ENCODE data around the gene CPS1.

CPS1 gene

DNA sequence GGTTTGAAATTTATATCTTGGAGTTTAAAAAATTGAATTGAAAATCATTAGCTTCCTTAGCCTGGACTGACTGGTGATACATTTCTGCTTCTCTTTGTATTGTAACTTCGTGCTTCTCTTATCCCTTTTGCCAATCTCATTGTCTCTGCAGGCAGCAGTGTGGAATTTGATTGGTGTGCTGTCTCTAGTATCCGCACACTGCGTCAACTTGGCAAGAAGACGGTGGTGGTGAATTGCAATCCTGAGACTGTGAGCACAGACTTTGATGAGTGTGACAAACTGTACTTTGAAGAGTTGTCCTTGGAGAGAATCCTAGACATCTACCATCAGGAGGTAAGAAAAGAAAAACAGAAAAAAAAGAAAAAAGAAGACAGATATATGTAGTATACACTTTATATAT is 85.9 kb downstream of the CPS1 start:
- H3K4me3 ChIP-seq (ENCODE audit: low read depth, low read length), result no peak overlapping the region

DNA sequence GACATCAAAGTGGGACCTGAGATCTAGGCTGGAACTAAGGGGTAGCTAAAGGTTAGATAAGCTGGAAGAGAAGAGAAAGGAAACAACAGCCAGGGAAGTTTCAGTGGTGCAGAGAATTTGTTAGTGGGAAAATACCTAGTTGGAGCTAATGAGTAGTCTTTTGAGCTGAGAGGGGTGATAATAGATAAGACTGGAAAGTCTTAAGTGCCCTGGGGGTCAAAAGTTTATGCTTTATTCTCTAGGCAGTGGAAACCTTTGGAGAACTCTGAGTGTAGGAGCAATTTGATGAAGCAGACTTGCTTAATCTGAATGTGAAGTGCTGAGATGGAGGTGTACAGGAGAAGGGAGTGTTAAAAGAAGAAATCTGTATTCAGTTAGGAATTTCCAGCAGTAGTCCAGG is 90.8 kb downstream of the CPS1 start:
- no peak for DNase-seq (ENCODE audit: low read depth)
- TF ChIP-seq, protein P1, sequence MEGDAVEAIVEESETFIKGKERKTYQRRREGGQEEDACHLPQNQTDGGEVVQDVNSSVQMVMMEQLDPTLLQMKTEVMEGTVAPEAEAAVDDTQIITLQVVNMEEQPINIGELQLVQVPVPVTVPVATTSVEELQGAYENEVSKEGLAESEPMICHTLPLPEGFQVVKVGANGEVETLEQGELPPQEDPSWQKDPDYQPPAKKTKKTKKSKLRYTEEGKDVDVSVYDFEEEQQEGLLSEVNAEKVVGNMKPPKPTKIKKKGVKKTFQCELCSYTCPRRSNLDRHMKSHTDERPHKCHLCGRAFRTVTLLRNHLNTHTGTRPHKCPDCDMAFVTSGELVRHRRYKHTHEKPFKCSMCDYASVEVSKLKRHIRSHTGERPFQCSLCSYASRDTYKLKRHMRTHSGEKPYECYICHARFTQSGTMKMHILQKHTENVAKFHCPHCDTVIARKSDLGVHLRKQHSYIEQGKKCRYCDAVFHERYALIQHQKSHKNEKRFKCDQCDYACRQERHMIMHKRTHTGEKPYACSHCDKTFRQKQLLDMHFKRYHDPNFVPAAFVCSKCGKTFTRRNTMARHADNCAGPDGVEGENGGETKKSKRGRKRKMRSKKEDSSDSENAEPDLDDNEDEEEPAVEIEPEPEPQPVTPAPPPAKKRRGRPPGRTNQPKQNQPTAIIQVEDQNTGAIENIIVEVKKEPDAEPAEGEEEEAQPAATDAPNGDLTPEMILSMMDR (conservative IDR thresholded peaks at IDR 0.05; ENCODE audit: low read depth, low read length), result no peak
- no peak overlapping the region for H3K4me3 ChIP-seq (ENCODE audit: low read depth, low read length)

More for the DNA sequence above, 85.9 kb downstream of the CPS1 start:
- DNase-seq (ENCODE audit: low read depth), result no peak
- TF ChIP-seq, protein P1 (conservative IDR thresholded peaks at IDR 0.05; ENCODE audit: low read depth, low read length), result no peak

DNA sequence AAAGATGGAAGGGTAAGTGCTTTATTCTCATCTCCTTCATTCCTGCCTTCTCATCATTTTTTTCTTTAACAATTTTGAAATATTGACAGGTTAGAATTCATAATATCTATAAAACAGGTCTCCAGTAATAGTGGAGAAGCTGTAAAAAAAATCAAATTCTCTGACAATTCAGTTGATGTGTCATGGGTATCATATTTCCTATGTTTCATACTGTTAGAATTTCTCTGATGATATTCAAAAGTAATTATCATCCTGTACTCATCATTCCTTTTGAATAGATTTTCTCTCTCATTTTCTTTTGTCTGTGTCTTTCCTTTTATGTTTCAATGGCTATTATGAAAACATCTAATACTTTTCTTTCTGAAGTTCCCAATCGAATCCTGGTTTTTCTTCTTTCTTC is 97.7 kb downstream of the CPS1 start:
- no peak overlapping the region for H3K4me3 ChIP-seq (ENCODE audit: low read depth, low read length)
- DNase-seq (ENCODE audit: low read depth), result peak; percentile 9

DNA sequence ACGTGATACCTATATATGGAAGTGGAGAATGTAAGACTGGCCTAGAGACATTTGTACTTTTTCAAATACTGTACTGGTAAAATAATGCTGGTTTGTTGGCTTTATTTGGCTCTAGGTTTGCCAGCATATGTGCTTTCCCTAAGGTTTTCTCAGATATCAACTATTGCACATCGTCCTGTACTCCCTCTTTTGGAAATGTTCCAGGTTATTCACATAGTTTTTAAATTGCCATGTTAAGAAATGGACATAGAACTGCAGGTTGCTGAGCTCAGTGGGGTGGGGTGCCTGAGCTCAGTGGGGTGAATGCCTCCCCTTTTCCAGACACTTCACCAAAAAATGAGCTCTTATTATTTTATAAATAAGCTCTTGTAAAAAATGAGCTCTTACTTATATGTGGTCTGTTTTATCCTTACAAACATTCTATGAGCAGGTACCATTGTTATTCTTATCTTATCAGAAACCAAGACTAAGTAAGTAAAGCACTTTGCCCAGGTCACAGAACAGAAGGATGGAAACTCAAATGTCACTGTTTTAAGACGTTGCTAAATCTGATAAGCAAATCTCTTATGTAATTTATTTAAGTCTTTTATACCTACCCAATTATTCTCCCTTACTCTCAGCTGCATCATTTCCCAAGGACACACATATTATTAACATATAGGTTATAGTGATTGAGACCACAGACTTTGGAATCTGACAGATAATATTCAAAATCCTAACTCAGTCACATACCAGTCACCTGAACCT is 99.0 kb downstream of the CPS1 start:
- DNase-seq (ENCODE audit: low read depth), result peak; percentile 47
- TF ChIP-seq, protein P1 (conservative IDR thresholded peaks at IDR 0.05; ENCODE audit: low read depth, low read length), result no peak
- no peak overlapping the region for H3K4me3 ChIP-seq (ENCODE audit: low read depth, low read length)

More for the DNA sequence above, 97.7 kb downstream of the CPS1 start:
- TF ChIP-seq, protein P1 (conservative IDR thresholded peaks at IDR 0.05; ENCODE audit: low read depth, low read length), result no peak

DNA sequence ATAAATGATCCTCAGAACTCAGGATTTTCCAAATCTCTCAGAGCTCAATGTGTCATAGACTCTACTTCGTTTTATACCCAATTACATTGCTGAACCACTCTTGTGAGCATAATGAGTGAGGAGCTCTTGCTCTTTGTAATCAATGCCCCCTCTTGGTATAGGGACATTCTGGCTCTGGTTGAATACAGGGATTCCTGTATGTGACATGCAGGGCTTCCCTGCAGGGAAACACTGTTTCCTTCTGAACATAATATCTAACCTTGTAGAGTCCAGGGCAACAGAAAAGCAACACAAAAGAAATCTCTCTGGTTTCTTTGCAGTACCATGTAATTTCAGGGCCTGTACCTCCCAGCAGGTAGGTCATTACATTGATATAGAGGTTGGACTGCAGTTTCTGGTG is 101.5 kb downstream of the CPS1 start:
- TF ChIP-seq, protein P1 (conservative IDR thresholded peaks at IDR 0.05; ENCODE audit: low read depth, low read length), result no peak
- DNase-seq (ENCODE audit: low read depth), result no peak
- H3K4me3 ChIP-seq (ENCODE audit: low read depth, low read length), result no peak overlapping the region

DNA sequence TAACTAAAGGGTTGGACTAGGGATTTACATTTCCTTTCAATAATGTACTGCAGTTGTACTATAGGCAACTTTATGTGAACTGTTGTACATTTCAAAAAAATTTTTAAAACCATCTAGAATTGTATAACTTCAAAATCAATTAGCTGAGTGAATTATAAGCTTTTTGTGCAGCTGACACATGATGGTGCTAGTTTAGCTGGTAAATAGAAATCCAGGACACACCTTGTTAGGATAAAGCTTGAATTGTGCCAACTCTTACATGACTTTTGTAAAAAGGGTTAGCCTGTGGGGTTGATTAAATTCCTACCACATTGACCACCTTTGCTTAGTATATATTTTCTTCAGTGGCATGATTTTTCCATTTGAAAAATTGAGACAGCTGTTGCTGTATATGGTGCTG is 104.4 kb downstream of the CPS1 start:
- TF ChIP-seq, protein P1 (conservative IDR thresholded peaks at IDR 0.05; ENCODE audit: low read depth, low read length), result no peak
- no peak for DNase-seq (ENCODE audit: low read depth)
- no peak overlapping the region for H3K4me3 ChIP-seq (ENCODE audit: low read depth, low read length)

DNA sequence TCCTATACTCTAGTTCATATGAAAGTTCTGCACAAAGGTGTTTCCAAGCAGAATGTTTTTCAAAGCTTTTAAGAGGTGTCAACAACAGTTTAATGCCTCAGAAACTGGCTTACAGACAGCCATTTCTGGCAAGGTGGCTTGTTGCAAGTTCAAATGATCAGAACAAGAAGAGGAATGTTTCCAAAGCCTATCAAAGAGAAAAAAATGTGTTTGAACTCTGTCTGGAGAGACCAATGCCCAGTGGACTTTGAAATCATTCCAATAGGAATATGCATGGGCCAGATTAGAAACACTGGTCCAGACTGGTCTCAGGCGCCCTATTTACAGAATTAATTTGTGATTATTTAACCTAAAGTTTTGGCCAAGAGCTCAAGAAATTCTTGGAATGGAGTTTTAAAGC is 106.2 kb downstream of the CPS1 start:
- H3K4me3 ChIP-seq (ENCODE audit: low read depth, low read length), result no peak overlapping the region
- TF ChIP-seq, protein P1 (conservative IDR thresholded peaks at IDR 0.05; ENCODE audit: low read depth, low read length), result no peak
- no peak for DNase-seq (ENCODE audit: low read depth)
